Ovary (tissue), 3 donors: ENCODE measurements around the gene GDPD4.

Experiments used
- EP300 ChIP-seq: sonication (generic); formaldehyde crosslinking; IDR thresholded peaks from one replicate; pipeline ENCODE4 v1.6.1; 2017; ENCODE audit warnings: antibody characterized with exemption
- POLR2A ChIP-seq: fragments of 450-650 bp; IDR thresholded peaks from one replicate; pipeline ENCODE4 v1.6.1; 2017; ENCODE audit warnings: antibody characterized with exemption, mild to moderate bottlenecking, moderate library complexity
- TF ChIP-seq, protein P1 (sequence below), 3 donors: fragments of 450-650 bp in 2 of 3; fragments of 200-600 bp in 1 of 3; IDR thresholded peaks; one replicate each; pipeline versions ENCODE4 v1.5.1 to v1.8.0; 2016 to 2022; ENCODE audit warnings: antibody characterized with exemption in 3 of 3, mild to moderate bottlenecking in 1 of 3
- donor health status: DM: no; HTN: no; CAD: no.

DNA sequence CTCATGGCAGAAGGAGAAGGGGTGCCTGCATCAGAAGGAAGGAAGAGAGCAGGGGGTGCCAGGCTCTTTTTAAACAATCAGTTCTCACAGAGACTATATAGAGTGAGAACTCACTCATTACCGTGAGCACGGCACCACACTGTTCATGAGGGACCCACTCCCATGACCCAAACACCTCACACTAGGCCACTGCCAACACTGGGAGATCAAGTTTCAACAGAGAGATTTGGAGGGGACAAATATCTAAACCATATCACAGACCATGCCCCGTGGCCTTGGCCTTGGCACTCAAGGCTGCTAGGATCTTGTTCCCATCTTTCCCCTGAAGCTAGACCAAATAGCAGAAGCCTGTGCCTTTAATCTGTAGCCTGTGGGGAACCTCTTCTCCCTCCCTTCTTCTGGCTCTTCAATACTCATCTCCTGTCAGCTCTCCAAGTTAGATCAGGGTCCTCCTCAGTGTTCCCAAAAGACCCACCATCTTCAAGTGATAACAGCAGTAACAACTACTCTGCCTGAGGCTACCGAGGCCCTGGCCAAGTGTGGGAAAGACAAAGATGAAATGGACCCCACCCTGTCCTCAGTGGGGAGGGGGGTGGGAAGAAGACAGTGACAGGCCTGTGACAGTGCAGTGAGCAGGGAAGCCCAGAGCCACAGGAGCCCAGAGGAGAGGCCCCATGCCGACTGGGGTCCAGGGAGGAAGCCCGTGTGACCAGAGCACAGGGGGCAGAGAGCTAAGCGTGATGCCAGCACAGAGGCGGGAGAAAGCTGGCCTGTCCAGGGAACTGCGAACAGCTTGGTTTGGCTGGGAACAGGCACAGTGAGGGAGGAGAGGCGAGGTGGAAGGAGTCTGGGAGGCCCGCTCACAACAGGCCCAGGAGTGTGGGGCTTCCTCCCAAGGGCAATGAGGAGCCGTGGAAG lies 100.9 kb downstream of the GDPD4 start:
- TF ChIP-seq, protein P1, sequence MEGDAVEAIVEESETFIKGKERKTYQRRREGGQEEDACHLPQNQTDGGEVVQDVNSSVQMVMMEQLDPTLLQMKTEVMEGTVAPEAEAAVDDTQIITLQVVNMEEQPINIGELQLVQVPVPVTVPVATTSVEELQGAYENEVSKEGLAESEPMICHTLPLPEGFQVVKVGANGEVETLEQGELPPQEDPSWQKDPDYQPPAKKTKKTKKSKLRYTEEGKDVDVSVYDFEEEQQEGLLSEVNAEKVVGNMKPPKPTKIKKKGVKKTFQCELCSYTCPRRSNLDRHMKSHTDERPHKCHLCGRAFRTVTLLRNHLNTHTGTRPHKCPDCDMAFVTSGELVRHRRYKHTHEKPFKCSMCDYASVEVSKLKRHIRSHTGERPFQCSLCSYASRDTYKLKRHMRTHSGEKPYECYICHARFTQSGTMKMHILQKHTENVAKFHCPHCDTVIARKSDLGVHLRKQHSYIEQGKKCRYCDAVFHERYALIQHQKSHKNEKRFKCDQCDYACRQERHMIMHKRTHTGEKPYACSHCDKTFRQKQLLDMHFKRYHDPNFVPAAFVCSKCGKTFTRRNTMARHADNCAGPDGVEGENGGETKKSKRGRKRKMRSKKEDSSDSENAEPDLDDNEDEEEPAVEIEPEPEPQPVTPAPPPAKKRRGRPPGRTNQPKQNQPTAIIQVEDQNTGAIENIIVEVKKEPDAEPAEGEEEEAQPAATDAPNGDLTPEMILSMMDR (IDR thresholded peaks at IDR 0.05): no peak
- no peak for TF ChIP-seq POLR2A
- TF ChIP-seq EP300: no peak
